Heart left ventricle (tissue), 13 donors: ENCODE measurements around the gene ZBTB38.

Experiments
- POLR2A ChIP-seq, 2 donors: fragments of 450-650 bp; IDR thresholded peaks; one replicate each; pipeline ENCODE4 v1.6.1; 2017; ENCODE audit warnings: antibody characterized with exemption in 2 of 2, mild to moderate bottlenecking in 2 of 2, moderate library complexity in 2 of 2
- TF ChIP-seq, protein P1 (sequence below), 12 donors: fragments of 200-600 bp; sonication (generic) in 4 of 12; IDR thresholded peaks; one replicate each; pipeline versions ENCODE4 v1.5.0 to v1.8.0; 2018 to 2022; ENCODE audit warnings: antibody characterized with exemption in 12 of 12, mild to moderate bottlenecking in 5 of 12
- donor health status: ischemic (EF 13 %, LVEDD 7.1; RV severe dilation, severe dysfunction).
- donor health status: DM: no; HTN: yes; CAD: no.
- donor health status: DM: no; HTN: no; CAD: no.
- donor health status: ischemic (EF 25% LVEDD 6.9; RV normal size, moderate dysfunction).
- donor health status: ischemic (EF 25% LVEDD 5.7; RV mildly dilated, moderate dysfunction).
- donor health status: ischemic (EF 35%, LVEDD 5.7; RV mildly dilated, moderate dysfunction).
- donor health status: nonischemic (EF 11% LVEDD 7.7; RV severe dilation, severe dysfunction).
- donor health status: DM: yes; HTN: yes; CAD: no.
- donor health status: PGD.
- donor health status: ischemic (EF 29% LVEDD 5.4; RV normal size, mild dysfunction).
- donor health status: nonischemic (EF 23%, LVEDD 6.1; RV moderate dilation, normal function).

GRCh38 chr3:141346007-141346406 is 22.3 kb upstream of the ZBTB38 start:
- TF ChIP-seq, protein P1, sequence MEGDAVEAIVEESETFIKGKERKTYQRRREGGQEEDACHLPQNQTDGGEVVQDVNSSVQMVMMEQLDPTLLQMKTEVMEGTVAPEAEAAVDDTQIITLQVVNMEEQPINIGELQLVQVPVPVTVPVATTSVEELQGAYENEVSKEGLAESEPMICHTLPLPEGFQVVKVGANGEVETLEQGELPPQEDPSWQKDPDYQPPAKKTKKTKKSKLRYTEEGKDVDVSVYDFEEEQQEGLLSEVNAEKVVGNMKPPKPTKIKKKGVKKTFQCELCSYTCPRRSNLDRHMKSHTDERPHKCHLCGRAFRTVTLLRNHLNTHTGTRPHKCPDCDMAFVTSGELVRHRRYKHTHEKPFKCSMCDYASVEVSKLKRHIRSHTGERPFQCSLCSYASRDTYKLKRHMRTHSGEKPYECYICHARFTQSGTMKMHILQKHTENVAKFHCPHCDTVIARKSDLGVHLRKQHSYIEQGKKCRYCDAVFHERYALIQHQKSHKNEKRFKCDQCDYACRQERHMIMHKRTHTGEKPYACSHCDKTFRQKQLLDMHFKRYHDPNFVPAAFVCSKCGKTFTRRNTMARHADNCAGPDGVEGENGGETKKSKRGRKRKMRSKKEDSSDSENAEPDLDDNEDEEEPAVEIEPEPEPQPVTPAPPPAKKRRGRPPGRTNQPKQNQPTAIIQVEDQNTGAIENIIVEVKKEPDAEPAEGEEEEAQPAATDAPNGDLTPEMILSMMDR (IDR thresholded peaks at IDR 0.05): no peak
- TF ChIP-seq POLR2A (IDR thresholded peaks at IDR 0.05): no peak
